Measurements from ENCODE around the gene WDR81. TPM values are rescaled to one million over a fixed set of nuclear protein-coding genes. Genes with fewer than 3 reads are reported as not detected.
"Not testable (repeated sequence)": the region's sequence is repeated elsewhere in the genome, so short reads cannot be mapped to it uniquely, and the experiment has no call there.

WDR81 gene
- total RNA-seq, 1 donor from 2014 or later = 13.2 TPM

DNA sequence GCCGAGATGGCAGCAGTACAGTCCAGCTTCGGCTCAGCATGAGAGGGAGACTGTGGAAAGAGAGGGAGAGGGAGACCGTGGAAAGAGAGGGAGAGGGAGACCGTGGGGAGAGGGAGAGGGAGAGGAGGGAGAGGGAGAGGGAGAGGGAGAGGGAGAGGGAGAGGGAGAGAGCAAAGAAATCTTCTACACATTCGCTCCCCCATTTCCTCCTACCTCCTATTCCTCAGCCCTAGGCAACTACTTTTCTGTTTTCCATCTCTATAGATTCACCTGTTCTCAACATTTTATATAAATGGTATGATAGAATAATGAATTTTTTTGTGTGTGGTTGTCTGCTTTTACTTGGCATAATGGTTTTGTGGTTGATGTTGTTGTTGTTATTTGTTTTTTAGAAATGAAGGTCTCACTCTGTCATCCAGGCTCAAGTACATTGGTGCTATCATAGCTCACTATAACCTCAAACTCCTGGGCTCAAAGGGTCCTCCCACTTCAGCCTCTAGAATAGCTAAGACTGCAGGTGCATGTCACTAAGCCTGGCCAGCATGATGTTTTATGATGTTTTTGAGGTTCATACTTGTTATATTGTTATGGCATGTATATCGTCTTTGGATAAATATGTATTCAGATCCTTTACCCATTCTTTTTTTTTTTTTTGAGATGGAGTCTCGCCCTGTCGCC is 33.8 kb upstream of the WDR81 start:
- Mint-ChIP-seq H3K27ac (ENCODE audit: unreplicated experiment) (no peak overlapping the region), H3K36me3 (ENCODE audit: low read depth) (peaks cover 6% of the 10 kb centered on the region), H3K9me3 (peaks cover 6% of the 10 kb centered on the region), H3K27me3 (ENCODE audit: low read depth) (no peaks in the 10 kb centered on the region), H3K4me1 (no peaks in the 10 kb centered on the region), H3K4me3 (no peak overlapping the region)
- TF ChIP-seq, protein P1, sequence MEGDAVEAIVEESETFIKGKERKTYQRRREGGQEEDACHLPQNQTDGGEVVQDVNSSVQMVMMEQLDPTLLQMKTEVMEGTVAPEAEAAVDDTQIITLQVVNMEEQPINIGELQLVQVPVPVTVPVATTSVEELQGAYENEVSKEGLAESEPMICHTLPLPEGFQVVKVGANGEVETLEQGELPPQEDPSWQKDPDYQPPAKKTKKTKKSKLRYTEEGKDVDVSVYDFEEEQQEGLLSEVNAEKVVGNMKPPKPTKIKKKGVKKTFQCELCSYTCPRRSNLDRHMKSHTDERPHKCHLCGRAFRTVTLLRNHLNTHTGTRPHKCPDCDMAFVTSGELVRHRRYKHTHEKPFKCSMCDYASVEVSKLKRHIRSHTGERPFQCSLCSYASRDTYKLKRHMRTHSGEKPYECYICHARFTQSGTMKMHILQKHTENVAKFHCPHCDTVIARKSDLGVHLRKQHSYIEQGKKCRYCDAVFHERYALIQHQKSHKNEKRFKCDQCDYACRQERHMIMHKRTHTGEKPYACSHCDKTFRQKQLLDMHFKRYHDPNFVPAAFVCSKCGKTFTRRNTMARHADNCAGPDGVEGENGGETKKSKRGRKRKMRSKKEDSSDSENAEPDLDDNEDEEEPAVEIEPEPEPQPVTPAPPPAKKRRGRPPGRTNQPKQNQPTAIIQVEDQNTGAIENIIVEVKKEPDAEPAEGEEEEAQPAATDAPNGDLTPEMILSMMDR (conservative IDR thresholded peaks at IDR 0.05) = no peak
- DNase-seq (ENCODE audit: low read depth, low spot score) = no peak

DNA sequence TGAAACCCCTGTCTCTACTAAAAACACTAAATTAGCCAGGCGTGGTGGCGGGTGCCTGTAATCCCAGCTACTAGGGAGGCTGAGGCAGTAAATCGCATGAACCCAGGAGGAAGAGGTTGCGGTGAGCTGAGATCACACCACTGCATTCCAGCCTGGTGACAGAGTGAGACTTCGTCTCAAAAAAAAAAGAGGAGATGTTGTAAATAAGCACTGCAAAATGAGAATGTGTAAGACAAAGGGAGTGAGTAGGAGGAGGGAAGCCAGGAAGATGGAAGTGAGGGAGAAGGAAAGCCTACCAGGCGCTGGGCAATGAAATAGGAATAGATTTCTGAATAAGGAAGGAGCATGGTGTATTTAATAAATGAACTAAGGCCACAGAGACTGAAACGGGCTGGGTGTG is 31.2 kb upstream of the WDR81 start:
- Mint-ChIP-seq H3K4me3 (no peak overlapping the region), H3K36me3 (ENCODE audit: low read depth) (peaks cover 6% of the 10 kb centered on the region), H3K9me3 (peaks cover 6% of the 10 kb centered on the region), H3K4me1 (no peaks in the 10 kb centered on the region), H3K27me3 (ENCODE audit: low read depth) (no peaks in the 10 kb centered on the region), H3K27ac (ENCODE audit: unreplicated experiment) (no peak overlapping the region)
- TF ChIP-seq, protein P1 (conservative IDR thresholded peaks at IDR 0.05) = no peak
- DNase-seq (ENCODE audit: low read depth, low spot score) = no peak

DNA sequence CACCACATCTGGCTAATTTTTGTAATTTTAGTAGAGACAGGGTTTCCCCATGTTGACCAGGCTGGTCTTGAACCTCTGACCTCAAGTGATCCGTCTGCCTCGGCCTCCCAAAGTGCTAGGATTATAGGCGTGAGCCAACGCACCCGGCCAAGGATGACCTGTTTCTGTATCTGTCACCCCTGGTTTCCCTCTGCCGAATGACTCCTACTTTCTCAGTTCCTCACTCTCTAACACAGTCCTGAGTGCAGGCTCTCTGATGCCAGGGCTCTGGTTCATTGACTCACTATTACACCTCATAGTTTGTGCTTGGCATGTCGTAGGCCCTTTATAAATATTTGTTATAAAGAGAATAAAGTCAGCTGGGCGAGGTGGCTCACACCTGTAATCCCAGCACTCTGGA is 29.1 kb upstream of the WDR81 start:
- Mint-ChIP-seq H3K9me3 (peaks cover 6% of the 10 kb centered on the region), H3K27ac (ENCODE audit: unreplicated experiment) (no peak overlapping the region), H3K27me3 (ENCODE audit: low read depth) (no peaks in the 10 kb centered on the region), H3K4me1 (no peaks in the 10 kb centered on the region), H3K36me3 (ENCODE audit: low read depth) (peaks cover 6% of the 10 kb centered on the region), H3K4me3 (no peak overlapping the region)
- DNase-seq (ENCODE audit: low read depth, low spot score) = no peak
- TF ChIP-seq, protein P1 (conservative IDR thresholded peaks at IDR 0.05) = no peak

DNA sequence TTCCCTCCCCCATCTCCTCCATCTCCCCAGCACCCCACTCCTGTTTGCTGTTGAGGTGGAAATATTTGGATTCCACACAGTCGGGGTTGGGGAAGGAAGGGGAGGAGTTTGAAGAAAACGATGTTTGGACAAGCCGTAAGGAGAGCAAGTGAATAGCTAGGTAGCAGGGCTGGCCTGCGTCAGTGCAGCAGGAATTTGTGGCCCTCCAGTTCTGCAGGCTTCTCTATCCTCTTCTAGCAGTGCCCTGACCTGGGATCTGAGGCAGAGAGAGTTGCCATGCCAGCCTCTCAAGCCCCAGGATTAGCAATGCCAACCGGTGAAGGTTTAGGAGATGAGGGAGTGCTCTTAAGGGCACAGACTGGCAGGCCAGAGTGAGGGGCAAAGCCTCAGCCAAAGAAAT is 26.8 kb upstream of the WDR81 start:
- no peaks in the 10 kb centered on the region for H3K36me3 Mint-ChIP-seq (ENCODE audit: low read depth)
- H3K27ac Mint-ChIP-seq (ENCODE audit: unreplicated experiment) = no peak overlapping the region
- DNase-seq (ENCODE audit: low read depth, low spot score) = no peak
- H3K4me3 Mint-ChIP-seq = no peak overlapping the region
- TF ChIP-seq, protein P1 (conservative IDR thresholded peaks at IDR 0.05) = no peak
- no peaks in the 10 kb centered on the region for H3K9me3 Mint-ChIP-seq
- no peaks in the 10 kb centered on the region for H3K27me3 Mint-ChIP-seq (ENCODE audit: low read depth)
- no peaks in the 10 kb centered on the region for H3K4me1 Mint-ChIP-seq

DNA sequence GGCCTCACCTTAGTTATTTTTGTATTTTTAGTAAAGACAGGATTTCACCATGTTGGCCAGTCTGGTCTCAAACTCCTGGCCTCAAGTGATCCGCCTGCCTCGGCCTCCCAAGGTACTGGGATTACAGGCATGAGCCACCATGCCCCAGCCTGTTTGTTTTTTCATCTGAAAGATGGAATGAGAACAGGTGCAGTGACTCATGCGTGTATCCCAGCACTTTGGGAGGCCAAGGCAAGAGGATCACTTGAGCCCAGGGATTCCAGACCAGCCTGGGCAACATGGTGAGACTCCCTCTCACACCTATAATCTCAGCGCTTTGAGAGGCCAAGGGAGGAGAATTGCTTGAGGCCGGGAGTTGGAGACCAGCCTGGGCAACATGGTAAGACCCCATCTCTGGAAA is 24.6 kb upstream of the WDR81 start:
- not testable (repeated sequence) for H3K36me3 Mint-ChIP-seq (ENCODE audit: low read depth); H3K27ac Mint-ChIP-seq (ENCODE audit: unreplicated experiment); DNase-seq (ENCODE audit: low read depth, low spot score); H3K4me3 Mint-ChIP-seq; H3K4me1 Mint-ChIP-seq; H3K27me3 Mint-ChIP-seq (ENCODE audit: low read depth); H3K9me3 Mint-ChIP-seq

DNA sequence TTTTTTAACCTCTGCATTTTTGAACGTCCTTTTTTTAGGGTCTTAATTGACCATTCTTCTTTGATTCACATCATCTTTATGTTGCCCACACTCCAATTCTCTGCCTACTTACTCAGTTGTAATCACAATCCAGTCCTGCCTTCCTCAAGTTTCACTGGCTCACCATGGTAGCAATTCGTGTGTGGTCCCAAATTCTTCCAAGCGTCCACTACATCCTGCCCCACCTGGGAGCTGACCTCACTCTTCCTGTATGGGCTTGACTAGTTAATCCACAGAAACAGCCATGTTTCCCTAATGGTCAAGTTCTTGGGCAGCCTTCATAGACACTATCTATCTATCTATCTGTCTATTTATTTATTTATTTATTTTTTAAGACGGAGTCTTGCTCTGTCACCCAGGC is 21.4 kb upstream of the WDR81 start:
- Mint-ChIP-seq H3K27ac (ENCODE audit: unreplicated experiment) (no peak overlapping the region), H3K4me3 (no peak overlapping the region), H3K27me3 (ENCODE audit: low read depth) (peaks cover 5% of the 10 kb centered on the region), H3K9me3 (no peaks in the 10 kb centered on the region), H3K4me1 (no peaks in the 10 kb centered on the region), H3K36me3 (ENCODE audit: low read depth) (no peaks in the 10 kb centered on the region)
- TF ChIP-seq, protein P1 (conservative IDR thresholded peaks at IDR 0.05) = no peak
- no peak for DNase-seq (ENCODE audit: low read depth, low spot score)

All from neural crest cell (in vitro differentiated cells).